Stimulated activated CD8-positive, alpha-beta memory T cell treated with anti-CD3 and anti-CD28 coated beads, Interleukin-4, amount 100 ng/mL, for 48 hours (primary cell): ENCODE results near the gene NR3C2.

Source experiments
- DNase-seq: peaks from one replicate; pipeline ENCODE4 v3.0.0-alpha.2; 2020

NR3C2 gene

GRCh38 chr4:148034813-148035212, 407.4 kb downstream of the NR3C2 start:
- DNase-seq, result no peak

- DNase-seq, result no peak
These were observed 411.9 kb downstream of the NR3C2 start for GRCh38 chr4:148030193-148030873.

GRCh38 chr4:148029781-148030180, 412.4 kb downstream of the NR3C2 start:
- DNase-seq, result no peak
